Measurements from ENCODE around the gene DPM3. TPM values are rescaled to one million over a fixed set of nuclear protein-coding genes. Genes with fewer than 3 reads are reported as not detected.
"Not testable (repeated sequence)": the region's sequence is repeated elsewhere in the genome, so short reads cannot be mapped to it uniquely, and the experiment has no call there.

The DPM3 gene
- total RNA-seq, 4 donors from 2014 or later: 7.2 to 130 (median 62.6) TPM

GRCh38 chr1:155170806-155171205 is 30.5 kb upstream of the DPM3 start:
- in situ Hi-C loops (cut with MboI; ENCODE audit: low pct_ligation_motif_present in 1 of 4, low pct_unique_long_range_greater_than_20kb in 1 of 4, low sequenced_read_pairs in 3 of 4): loop anchor here in 1 of 4 donors (25.0 kb wide), 1 partner anchor 259 kb away; no protein-coding TSS in a partner anchor
- Histone ChIP-seq H3K27me3 (peaks cover 6% of the 10 kb centered on the region), H3K4me1 (peaks cover 18 to 35% (median 31%) of the 10 kb centered on the region in 4 donors), H3K4me3 (no peak overlapping the region), H3K27ac (no peak overlapping the region), H3K9me3 (no peaks in the 10 kb centered on the region), H3K36me3 (no peaks in the 10 kb centered on the region)
- no peak for DNase-seq
- TF ChIP-seq EP300 (IDR thresholded peaks at IDR 0.05; ENCODE audit: low read depth) (no peak), POLR2A (IDR thresholded peaks at IDR 0.05) (no peak), POLR2AphosphoS5 (IDR thresholded peaks at IDR 0.05) (no peak), CTCF (IDR thresholded peaks at IDR 0.05) (no peak)
- intact Hi-C loops (cut with DNase I; ENCODE audit: low total_unique reads): no loop called here
- WGBS, 2 donors (ENCODE audit: low coverage in 1 of 2): 91 to 100% methylated on average over 2 to 7 of the region's 7 CpGs

- intact Hi-C loops (cut with DNase I; ENCODE audit: low total_unique reads) (no loop called here), in situ Hi-C loops (cut with MboI; ENCODE audit: low pct_ligation_motif_present in 1 of 4, low pct_unique_long_range_greater_than_20kb in 1 of 4, low sequenced_read_pairs in 3 of 4) (loop anchor here in 1 of 4 donors (25.0 kb wide), 1 partner anchor 258 kb away; no protein-coding TSS in a partner anchor)
- no peak overlapping the region for H3K27ac ChIP-seq
- no peaks in the 10 kb centered on the region for H3K9me3 ChIP-seq
- no peaks in the 10 kb centered on the region for H3K36me3 ChIP-seq
- peaks cover 6% of the 10 kb centered on the region for H3K27me3 ChIP-seq
- TF ChIP-seq POLR2AphosphoS5 (IDR thresholded peaks at IDR 0.05) (no peak), CTCF (IDR thresholded peaks at IDR 0.05) (no peak), EP300 (IDR thresholded peaks at IDR 0.05; ENCODE audit: low read depth) (no peak), POLR2A (IDR thresholded peaks at IDR 0.05) (no peak)
- peaks cover 18 to 35% (median 31%) of the 10 kb centered on the region in 4 donors for H3K4me1 ChIP-seq
- H3K4me3 ChIP-seq: no peak overlapping the region
- DNase-seq: no peak
- 81% methylated on average over 2 of the region's 2 CpGs; no CpG with 5 or more reads in 1 of the 2 donors for WGBS, 2 donors (ENCODE audit: low coverage in 1 of 2)
Measured at GRCh38 chr1:155170101-155170785, 29.9 kb upstream of the DPM3 start.

- Histone ChIP-seq H3K27ac (no peak overlapping the region), H3K36me3 (no peaks in the 10 kb centered on the region), H3K4me1 (peaks cover 18 to 35% (median 30%) of the 10 kb centered on the region in 4 donors), H3K27me3 (peaks cover 6% of the 10 kb centered on the region), H3K4me3 (no peak overlapping the region), H3K9me3 (no peaks in the 10 kb centered on the region)
- DNase-seq: no peak
- WGBS, 2 donors (ENCODE audit: low coverage in 1 of 2): 71 to 80% methylated on average over 4 to 5 of the region's 5 CpGs
- TF ChIP-seq CTCF (IDR thresholded peaks at IDR 0.05): no peak
- in situ Hi-C loops (cut with MboI; ENCODE audit: low pct_ligation_motif_present in 1 of 4, low pct_unique_long_range_greater_than_20kb in 1 of 4, low sequenced_read_pairs in 3 of 4): loop anchor here (5.0 to 25.0 kb wide), 3 partner anchors 75 to 257 kb away; no protein-coding TSS in a partner anchor
- intact Hi-C loops (cut with DNase I; ENCODE audit: low total_unique reads): no loop called here
Measured at GRCh38 chr1:155169541-155169940, 29.2 kb upstream of the DPM3 start.

GRCh38 chr1:155168456-155169210 is 28.3 kb upstream of the DPM3 start:
- in situ Hi-C loops (cut with MboI; ENCODE audit: low pct_ligation_motif_present in 1 of 4, low pct_unique_long_range_greater_than_20kb in 1 of 4, low sequenced_read_pairs in 3 of 4) (loop anchor here (5.0 to 25.0 kb wide), 3 partner anchors 74 to 256 kb away; no protein-coding TSS in a partner anchor), intact Hi-C loops (cut with DNase I; ENCODE audit: low total_unique reads) (no loop called here)
- no peak for DNase-seq
- no peak for TF ChIP-seq EP300 (IDR thresholded peaks at IDR 0.05; ENCODE audit: low read depth)
- no peak for TF ChIP-seq POLR2A (IDR thresholded peaks at IDR 0.05)
- TF ChIP-seq CTCF (IDR thresholded peaks at IDR 0.05): no peak
- TF ChIP-seq POLR2AphosphoS5 (IDR thresholded peaks at IDR 0.05): no peak
- no peaks in the 10 kb centered on the region for H3K27me3 ChIP-seq
- H3K4me3 ChIP-seq: no peak overlapping the region
- WGBS, 2 donors (ENCODE audit: low coverage in 1 of 2): 73 to 74% methylated on average over 3 to 10 of the region's 10 CpGs
- peaks cover 15 to 30% (median 24%) of the 10 kb centered on the region in 4 donors for H3K4me1 ChIP-seq
- H3K36me3 ChIP-seq: no peaks in the 10 kb centered on the region
- no peaks in the 10 kb centered on the region for H3K9me3 ChIP-seq
- H3K27ac ChIP-seq: no peak overlapping the region

GRCh38 chr1:155168105-155168445 is 27.7 kb upstream of the DPM3 start:
- H3K27ac ChIP-seq; H3K36me3 ChIP-seq; intact Hi-C loops (cut with DNase I; ENCODE audit: low total_unique reads); H3K4me3 ChIP-seq; H3K27me3 ChIP-seq; DNase-seq; H3K9me3 ChIP-seq: not testable (repeated sequence)
- H3K4me1 ChIP-seq: peaks cover 15 to 26% (median 21%) of the 10 kb centered on the region in 4 donors
- 26 to 40% methylated on average over 4 of the region's 4 CpGs for WGBS, 2 donors (ENCODE audit: low coverage in 1 of 2)
- in situ Hi-C loops (cut with MboI; ENCODE audit: low pct_ligation_motif_present in 1 of 4, low pct_unique_long_range_greater_than_20kb in 1 of 4, low sequenced_read_pairs in 3 of 4): loop anchor here (5.0 to 25.0 kb wide), 3 partner anchors 73 to 256 kb away; no protein-coding TSS in a partner anchor
